ENCODE results near the gene SORCS1.

GRCh38 chr10:106528702-106529101 lies 635.8 kb downstream of the SORCS1 start:
- TF ChIP-seq CTCF (IDR thresholded peaks at IDR 0.05; ENCODE audit: low read depth, low read length, poor library complexity, severe bottlenecking) (no peak), EZH2phosphoT487 (IDR thresholded peaks at IDR 0.05; ENCODE audit: borderline replicate concordance, low read length) (no peak)
